Activated CD4-positive, alpha-beta memory T cell treated with anti-CD3 and anti-CD28 coated beads, Interleukin-2, amount 10 ng/mL, durations not matched to agents 7 days and 5 days (primary cell): ENCODE measurements around the gene GPR89A. TPM values are rescaled to one million over a fixed set of nuclear protein-coding genes. Genes with fewer than 3 reads are reported as not detected.
"Not testable (repeated sequence)": the region's sequence is repeated elsewhere in the genome, so short reads cannot be mapped to it uniquely, and the experiment has no call there.

Source experiments
- CTCF ChIA-PET: fragments of 350-600 bp; sonication (Branson Sonifier 250); formaldehyde crosslinking; loops from one replicate; lab custom pipeline; 2021; ENCODE audit warnings: antibody characterized with exemption, inconsistent platforms; lab: Charles Lee
- POLR2A ChIA-PET: fragments of 350-600 bp; sonication (Branson Sonifier 250); formaldehyde crosslinking; loops from one replicate; lab custom pipeline; 2021; ENCODE audit warnings: antibody characterized with exemption; lab: Charles Lee
- DNase-seq: peaks from one replicate; pipeline ENCODE4 v3.0.0-alpha.2; 2020
- H3K27ac Mint-ChIP-seq: one replicate; pipeline ENCODE4 v1.8.0; 2021; ENCODE audit warnings: mild to moderate bottlenecking, mixed read lengths
- H3K27me3 Mint-ChIP-seq: one replicate; pipeline ENCODE4 v1.8.0; 2021; ENCODE audit warnings: mixed read lengths
- H3K36me3 Mint-ChIP-seq: one replicate; pipeline ENCODE4 v1.8.0; 2021; ENCODE audit warnings: low read depth, mixed read lengths
- H3K4me1 Mint-ChIP-seq: one replicate; pipeline ENCODE4 v1.8.0; 2021; ENCODE audit warnings: mixed read lengths
- H3K4me3 Mint-ChIP-seq: one replicate; pipeline ENCODE4 v1.8.0; 2021; ENCODE audit warnings: mild to moderate bottlenecking, mixed read lengths
- H3K9me3 Mint-ChIP-seq: one replicate; pipeline ENCODE4 v1.8.0; 2021; ENCODE audit warnings: mixed read lengths
- total RNA-seq, 2 experiments: library from RNA; stranded (reverse); gene quantifications; one replicate each; pipeline ENCODE4 v1.2.3, GENCODE V29; 2021

GPR89A gene
- total RNA-seq, 2 experiments from 2014 or later: 25.6 to 31.9 TPM

- H3K36me3 Mint-ChIP-seq, H3K27ac Mint-ChIP-seq, POLR2A ChIA-PET, H3K4me1 Mint-ChIP-seq, DNase-seq, H3K9me3 Mint-ChIP-seq, CTCF ChIA-PET, H3K4me3 Mint-ChIP-seq, H3K27me3 Mint-ChIP-seq: not testable (repeated sequence)
Observed at GRCh38 chr1:145641886-145642285, 34.1 kb downstream of the GPR89A start.

GRCh38 chr1:145643990-145644389, 36.2 kb downstream of the GPR89A start:
- H3K9me3 Mint-ChIP-seq, CTCF ChIA-PET, H3K27me3 Mint-ChIP-seq, H3K4me3 Mint-ChIP-seq, H3K4me1 Mint-ChIP-seq, DNase-seq, H3K27ac Mint-ChIP-seq, POLR2A ChIA-PET, H3K36me3 Mint-ChIP-seq: not testable (repeated sequence)

- H3K4me3 Mint-ChIP-seq, H3K27ac Mint-ChIP-seq, POLR2A ChIA-PET, H3K9me3 Mint-ChIP-seq, DNase-seq, CTCF ChIA-PET, H3K27me3 Mint-ChIP-seq, H3K4me1 Mint-ChIP-seq: not testable (repeated sequence)
- peaks cover 17% of the 10 kb centered on the region for H3K36me3 Mint-ChIP-seq
Observed at GRCh38 chr1:145656245-145656943, 48.6 kb downstream of the GPR89A start.

- H3K27ac Mint-ChIP-seq, H3K4me3 Mint-ChIP-seq, POLR2A ChIA-PET, H3K27me3 Mint-ChIP-seq, DNase-seq, CTCF ChIA-PET, H3K9me3 Mint-ChIP-seq, H3K4me1 Mint-ChIP-seq: not testable (repeated sequence)
- peaks cover 12% of the 10 kb centered on the region for H3K36me3 Mint-ChIP-seq
Observed at GRCh38 chr1:145662502-145662901, 54.7 kb downstream of the GPR89A start.

GRCh38 chr1:145665015-145665414, 57.2 kb downstream of the GPR89A start:
- H3K27me3 Mint-ChIP-seq, H3K9me3 Mint-ChIP-seq, H3K4me3 Mint-ChIP-seq, CTCF ChIA-PET, DNase-seq, H3K27ac Mint-ChIP-seq, POLR2A ChIA-PET, H3K4me1 Mint-ChIP-seq: not testable (repeated sequence)
- H3K36me3 Mint-ChIP-seq: peaks cover 13% of the 10 kb centered on the region

- DNase-seq, POLR2A ChIA-PET, H3K27ac Mint-ChIP-seq, H3K27me3 Mint-ChIP-seq, H3K4me3 Mint-ChIP-seq, H3K9me3 Mint-ChIP-seq, CTCF ChIA-PET: not testable (repeated sequence)
- peaks cover 22% of the 10 kb centered on the region for H3K36me3 Mint-ChIP-seq
- peaks cover 17% of the 10 kb centered on the region for H3K4me1 Mint-ChIP-seq
Observed at GRCh38 chr1:145670995-145671745, 63.4 kb downstream of the GPR89A start.

GRCh38 chr1:145673217-145673616, 65.4 kb downstream of the GPR89A start:
- CTCF ChIA-PET: not testable (repeated sequence)

GRCh38 chr1:145684858-145685257, 77.1 kb downstream of the GPR89A start:
- CTCF ChIA-PET, H3K36me3 Mint-ChIP-seq, H3K27me3 Mint-ChIP-seq, H3K4me3 Mint-ChIP-seq, H3K27ac Mint-ChIP-seq, DNase-seq, POLR2A ChIA-PET, H3K9me3 Mint-ChIP-seq: not testable (repeated sequence)
- peaks cover 13% of the 10 kb centered on the region for H3K4me1 Mint-ChIP-seq

More at GRCh38 chr1:145673217-145673616, 65.4 kb downstream of the GPR89A start:
- H3K4me1 Mint-ChIP-seq: peaks cover 17% of the 10 kb centered on the region
- POLR2A ChIA-PET, H3K27me3 Mint-ChIP-seq, H3K9me3 Mint-ChIP-seq, DNase-seq, H3K4me3 Mint-ChIP-seq, H3K27ac Mint-ChIP-seq: not testable (repeated sequence)
- peaks cover 14% of the 10 kb centered on the region for H3K36me3 Mint-ChIP-seq

GRCh38 chr1:145686078-145686477, 78.3 kb downstream of the GPR89A start:
- H3K4me1 Mint-ChIP-seq: peaks cover 25% of the 10 kb centered on the region
- DNase-seq, H3K9me3 Mint-ChIP-seq, H3K27me3 Mint-ChIP-seq, H3K36me3 Mint-ChIP-seq, POLR2A ChIA-PET, CTCF ChIA-PET, H3K27ac Mint-ChIP-seq, H3K4me3 Mint-ChIP-seq: not testable (repeated sequence)

GRCh38 chr1:145688328-145688727, 80.5 kb downstream of the GPR89A start:
- ChIA-PET CTCF (no interaction called here), POLR2A (no interaction called here)
- Mint-ChIP-seq H3K27me3 (no peaks in the 10 kb centered on the region), H3K4me3 (no peak overlapping the region), H3K36me3 (no peaks in the 10 kb centered on the region), H3K9me3 (no peaks in the 10 kb centered on the region), H3K27ac (no peak overlapping the region), H3K4me1 (peaks cover 34% of the 10 kb centered on the region)
- no peak for DNase-seq

- Mint-ChIP-seq H3K9me3 (no peaks in the 10 kb centered on the region), H3K27ac (no peak overlapping the region), H3K27me3 (no peaks in the 10 kb centered on the region), H3K4me3 (no peak overlapping the region), H3K4me1 (peaks cover 34% of the 10 kb centered on the region), H3K36me3 (no peaks in the 10 kb centered on the region)
- ChIA-PET CTCF (interaction anchor here (1.6 kb wide), 1 partner anchor 31 kb away, joined by 3 read pairs; no protein-coding TSS in a partner anchor), POLR2A (no interaction called here)
- DNase-seq: no peak
Observed at GRCh38 chr1:145688924-145689323, 81.1 kb downstream of the GPR89A start.

GRCh38 chr1:145689922-145690321, 82.1 kb downstream of the GPR89A start:
- ChIA-PET POLR2A (no interaction called here), CTCF (interaction anchor here (1.6 kb wide), 1 partner anchor 30 kb away, joined by 3 read pairs; no protein-coding TSS in a partner anchor)
- H3K27me3 Mint-ChIP-seq: no peaks in the 10 kb centered on the region
- H3K36me3 Mint-ChIP-seq: no peaks in the 10 kb centered on the region
- H3K4me1 Mint-ChIP-seq: peaks cover 34% of the 10 kb centered on the region
- H3K9me3 Mint-ChIP-seq: no peaks in the 10 kb centered on the region
- H3K4me3 Mint-ChIP-seq: peak overlapping the region; percentile 12
- DNase-seq: no peak
- H3K27ac Mint-ChIP-seq: peak overlapping the region; percentile 80
